IPS DF 6.9 (cell line): Measurements from ENCODE around the gene ITGB4.

Source experiments
- DNase-seq: peaks from one replicate; pipeline ENCODE4 v3.0.0-alpha.2; 2013; ENCODE audit warnings: low read depth, low spot score
- H3K27ac ChIP-seq: one replicate; pipeline ENCODE4 v1.5.1; 2013; ENCODE audit warnings: low read length, control low read depth
- H3K27me3 ChIP-seq: 2 replicates; pipeline ENCODE4 v1.6.1; 2013; ENCODE audit warnings: mild to moderate bottlenecking, low read length; ENCODE audit not compliant: control insufficient read depth, insufficient read depth
- H3K36me3 ChIP-seq: 2 replicates; pipeline ENCODE4 v1.6.1; 2013; ENCODE audit warnings: low read length; ENCODE audit not compliant: control insufficient read depth, insufficient read depth
- H3K4me1 ChIP-seq: 2 replicates; pipeline ENCODE4 v1.6.1; 2013; ENCODE audit warnings: low read length; ENCODE audit not compliant: control insufficient read depth, insufficient read depth
- H3K4me3 ChIP-seq: 2 replicates; pipeline ENCODE4 v1.5.1; 2013; ENCODE audit warnings: mild to moderate bottlenecking, low read length
- H3K9me3 ChIP-seq: 2 replicates; pipeline ENCODE4 v1.6.1; 2013; ENCODE audit warnings: low read length, inconsistent platforms; ENCODE audit not compliant: control insufficient read depth, insufficient read depth
- WGBS: extraction: QIAGEN DNeasy Blood & Tissue Kit; methylation state at CpG from one replicate; pipeline ENCODE4 v1.1.7; 2013; ENCODE audit warnings: mixed read lengths, missing lambda C conversion rate; ENCODE audit not compliant: insufficient read length, insufficient coverage; 5-methylcytosine and 5-hydroxymethylcytosine counted together

ITGB4 gene

DNA sequence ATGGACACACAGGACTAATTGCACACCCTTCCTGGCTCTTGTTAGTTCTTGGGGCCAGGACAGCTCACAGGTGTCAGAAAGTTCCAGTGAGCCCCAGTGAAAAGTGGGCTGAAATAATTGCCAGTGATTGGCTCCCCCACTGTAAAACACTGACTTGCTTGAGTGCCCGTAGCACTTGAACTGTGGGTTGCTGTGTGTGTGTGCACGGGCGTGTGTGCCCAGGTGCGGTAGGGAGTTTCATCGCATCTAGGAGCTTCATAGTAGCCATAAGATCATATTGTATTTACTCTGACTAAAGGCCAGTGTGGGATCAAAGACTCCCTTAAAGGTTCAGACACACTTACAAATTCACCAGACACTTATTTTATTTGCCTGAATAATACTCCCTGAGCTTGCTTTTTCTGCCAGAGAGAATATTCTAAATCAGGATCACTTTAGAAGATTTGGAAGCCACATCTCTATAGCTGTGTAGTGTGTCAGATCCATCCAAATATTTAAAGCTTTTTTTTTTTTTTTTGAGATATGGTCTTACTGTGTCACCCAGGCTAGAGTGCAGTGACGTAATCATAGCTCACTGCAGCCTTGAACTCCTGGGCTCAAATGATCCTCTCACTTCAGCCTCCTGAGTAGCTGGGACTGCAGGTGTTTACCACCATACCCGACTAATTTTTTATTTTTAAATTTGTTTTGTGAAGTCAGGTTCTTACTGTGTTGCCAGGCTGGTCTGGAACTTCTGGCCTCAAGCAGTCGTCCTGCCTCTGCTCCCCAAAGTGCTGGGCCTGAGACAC, 74.8 kb downstream of the ITGB4 start:
- Histone ChIP-seq H3K27ac (no peak overlapping the region), H3K4me3 (no peak overlapping the region), H3K4me1 (no peaks in the 10 kb centered on the region), H3K27me3 (no peaks in the 10 kb centered on the region), H3K36me3 (peaks cover 9% of the 10 kb centered on the region; the same call in 1 of the 2 replicates), H3K9me3 (no peaks in the 10 kb centered on the region)
- DNase-seq = no peak
- no CpG with 5 or more reads among the region's 8 CpGs for WGBS

DNA sequence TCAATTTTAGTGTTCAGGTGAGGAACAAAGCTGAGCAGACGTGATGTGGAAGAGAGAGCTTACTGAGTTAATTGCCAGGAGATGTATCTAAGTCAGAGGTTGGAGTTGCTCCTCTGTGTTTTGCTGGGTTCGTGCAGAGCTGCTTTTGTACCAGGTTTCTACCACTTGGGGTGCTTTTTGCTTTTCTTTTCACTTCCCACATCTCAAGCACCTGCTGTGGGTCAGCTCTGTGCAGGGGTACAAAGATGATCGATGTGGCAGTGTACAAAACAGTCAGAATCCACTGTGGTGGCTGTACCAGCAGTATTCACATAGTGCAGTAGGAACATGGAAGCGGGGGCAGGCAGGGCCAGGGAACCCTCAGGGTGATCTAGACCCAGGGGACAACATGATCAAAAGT, 78.1 kb downstream of the ITGB4 start:
- no peaks in the 10 kb centered on the region for H3K9me3 ChIP-seq
- no peak overlapping the region for H3K4me3 ChIP-seq
- WGBS = no CpG with 5 or more reads among the region's 4 CpGs
- H3K36me3 ChIP-seq = peaks cover 6% of the 10 kb centered on the region; the same call in 1 of the 2 replicates
- no peak for DNase-seq
- no peaks in the 10 kb centered on the region for H3K27me3 ChIP-seq
- H3K4me1 ChIP-seq = no peaks in the 10 kb centered on the region
- no peak overlapping the region for H3K27ac ChIP-seq

DNA sequence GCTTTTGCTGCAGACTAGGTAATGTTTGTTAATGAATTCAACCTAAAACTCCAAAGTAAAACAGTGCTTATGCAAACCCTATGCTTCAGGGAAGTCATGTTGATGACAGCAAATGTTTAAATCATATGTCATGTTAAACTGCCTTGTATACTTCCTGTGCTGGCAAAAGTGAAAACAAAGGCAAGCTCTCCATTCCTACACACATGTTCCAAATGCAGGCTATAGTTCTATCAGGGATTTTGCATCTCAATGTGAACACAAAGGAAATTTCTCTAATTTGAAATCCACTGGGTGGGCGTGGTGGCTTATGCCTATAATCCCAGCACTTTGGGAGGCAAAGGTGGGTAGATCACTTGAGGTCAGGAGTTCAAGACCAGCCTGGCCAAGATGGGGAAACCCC, 82.6 kb downstream of the ITGB4 start:
- no peak for DNase-seq

DNA sequence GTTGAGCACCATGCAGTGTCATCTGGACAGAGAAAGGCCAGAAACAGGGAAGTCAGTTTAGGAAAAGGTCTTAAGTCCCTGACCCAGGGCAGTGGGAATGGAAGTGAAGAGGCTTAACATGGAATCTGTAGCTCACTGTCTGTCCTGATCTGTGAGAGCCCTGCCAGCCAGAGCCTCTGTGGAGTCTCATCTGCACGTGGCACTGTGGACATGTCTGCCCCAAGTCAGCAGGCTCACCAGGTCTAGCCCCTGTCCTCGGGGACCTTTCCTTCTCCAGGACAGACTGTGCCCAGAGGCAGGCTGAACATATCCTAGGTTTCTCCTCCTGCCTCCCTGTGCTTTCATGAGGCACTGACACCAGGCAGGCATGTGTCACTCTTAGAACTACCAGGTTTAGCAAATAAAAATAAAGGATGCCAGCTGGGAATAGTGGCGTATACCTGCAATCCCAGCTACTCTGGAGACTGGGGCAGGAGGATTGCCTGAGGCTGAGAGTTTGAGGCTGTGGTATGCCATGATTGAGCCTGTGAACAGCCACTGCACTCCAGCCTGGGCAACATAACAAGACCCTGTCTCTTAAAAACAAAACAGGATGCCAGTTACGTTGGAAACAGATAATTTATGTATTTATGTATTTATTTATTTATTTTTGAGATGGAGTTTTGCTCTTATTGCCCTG, 85.7 kb downstream of the ITGB4 start:
- H3K27me3 ChIP-seq = no peaks in the 10 kb centered on the region
- H3K9me3 ChIP-seq = no peaks in the 10 kb centered on the region
- H3K27ac ChIP-seq = no peak overlapping the region
- DNase-seq = no peak
- no CpG with 5 or more reads among the region's 4 CpGs for WGBS
- H3K4me1 ChIP-seq = no peaks in the 10 kb centered on the region
- H3K4me3 ChIP-seq = no peak overlapping the region
- peaks cover 11% of the 10 kb centered on the region; the same call in 1 of the 2 replicates for H3K36me3 ChIP-seq

More for the DNA sequence above, 82.6 kb downstream of the ITGB4 start:
- Histone ChIP-seq H3K36me3 (peaks cover 3% of the 10 kb centered on the region; the same call in 1 of the 2 replicates), H3K4me1 (no peaks in the 10 kb centered on the region), H3K9me3 (no peaks in the 10 kb centered on the region), H3K27ac (no peak overlapping the region), H3K4me3 (no peak overlapping the region), H3K27me3 (no peaks in the 10 kb centered on the region)
- WGBS = no CpG with 5 or more reads among the region's 1 CpG
